ENCODE data around the gene GSG1L. TPM values are rescaled to one million over a fixed set of nuclear protein-coding genes. Genes with fewer than 3 reads are reported as not detected.

The GSG1L gene
- total and polyA plus RNA-seq, 2 of the 13 experiments (the other 11 are each of a cell fraction or from before 2014, with no cell fraction given), result not detected

GRCh38 chr16:28101533-28101890, 38.0 kb upstream of the GSG1L start:
- H3K36me3 ChIP-seq (replicated peaks in 1 of 2; ENCODE audit: control insufficient read depth in 1 of 2, insufficient read depth in 2 of 2, low read length in 2 of 2), result peaks cover 63 to 94% of the 10 kb centered on the region in 2 experiments
- intact Hi-C loops (cut with micrococcal nuclease; ENCODE audit: unreplicated experiment), result no loop called here
- FAIRE-seq, result no peak

GRCh38 chr16:28100810-28101532, 37.5 kb upstream of the GSG1L start:
- in situ Hi-C loops (cut with HindIII; ENCODE audit: extremely low pct_ligation_motif_present, low pct_unique_long_range_greater_than_20kb) (no loop called here), intact Hi-C loops (cut with micrococcal nuclease; ENCODE audit: unreplicated experiment) (no loop called here)
- Histone ChIP-seq H3K36me3 (replicated peaks in 1 of 2; ENCODE audit: control insufficient read depth in 1 of 2, insufficient read depth in 2 of 2, low read length in 2 of 2) (peaks cover 58 to 89% of the 10 kb centered on the region in 2 experiments), H3K27me3 (ENCODE audit: control insufficient read depth in 1 of 2, insufficient read depth in 2 of 2, low read length in 2 of 2) (no peaks in the 10 kb centered on the region), H4K20me1 (ENCODE audit: insufficient read depth, low read length) (peaks cover 2% of the 10 kb centered on the region; the same call in 1 of the 2 replicates), H3K9me3 (ENCODE audit: low read length) (no peaks in the 10 kb centered on the region), H3K4me3 (replicated peaks in 1 of 3; ENCODE audit: insufficient read depth in 1 of 3, low read depth in 2 of 3, low read length in 3 of 3) (no peak overlapping the region), H3K79me2 (ENCODE audit: insufficient read depth, low read length) (no peaks in the 10 kb centered on the region), H3K4me2 (ENCODE audit: low read depth, low read length) (no peak overlapping the region), H3K4me1 (ENCODE audit: insufficient read depth, low read length) (no peaks in the 10 kb centered on the region), H3K9ac (ENCODE audit: insufficient read depth, low read depth, low read length) (no peak overlapping the region), H3K27ac (ENCODE audit: extremely low read length, insufficient read depth, low read length) (no peak overlapping the region), H2AFZ (ENCODE audit: low read length) (no peak overlapping the region)
- DNase-seq (ENCODE audit: low spot score) (no peak), ATAC-seq (no peak), FAIRE-seq (no peak)
- CTCF ChIA-PET (ENCODE audit: low intra/inter-chr PET ratio, low total read pairs), result no interaction called here
- TF ChIP-seq ZNF639 (CRISPR knock-in tag; conservative IDR thresholded peaks at IDR 0.05), result no peak
- TF ChIP-seq ZNF614 (CRISPR knock-in tag; IDR thresholded peaks at IDR 0.05; ENCODE audit: borderline replicate concordance), result no peak
- TF ChIP-seq ZMYM2 (CRISPR knock-in tag; IDR thresholded peaks at IDR 0.05), result no peak
- TF ChIP-seq MED13 (CRISPR knock-in tag; IDR thresholded peaks at IDR 0.05), result no peak
- no peak for TF ChIP-seq KDM3A (CRISPR knock-in tag; IDR thresholded peaks at IDR 0.05; ENCODE audit: low read depth)
- no peak for TF ChIP-seq NFE2L1 (CRISPR knock-in tag; IDR thresholded peaks at IDR 0.05; ENCODE audit: borderline replicate concordance)
- TF ChIP-seq ERF (CRISPR knock-in tag; IDR thresholded peaks at IDR 0.05), result no peak
- TF ChIP-seq ZSCAN31 (CRISPR knock-in tag; IDR thresholded peaks at IDR 0.05; ENCODE audit: low read depth), result no peak
- TF ChIP-seq CEBPB (IDR thresholded peaks at IDR 0.05; ENCODE audit: borderline replicate concordance, low read depth, low read length), result no peak
- BruUV-seq (replicated peaks), result no TSS peak
- POLR2A ChIA-PET, result no interaction called here
- WGBS (ENCODE audit: low lambda C conversion rate), result 96% methylated on average over 11 of the region's 14 CpGs

More at GRCh38 chr16:28101533-28101890, 38.0 kb upstream of the GSG1L start:
- no TSS peak for BruUV-seq (replicated peaks)
- Histone ChIP-seq H3K79me2 (ENCODE audit: insufficient read depth, low read length) (no peaks in the 10 kb centered on the region), H2AFZ (ENCODE audit: low read length) (no peak overlapping the region), H3K4me1 (ENCODE audit: insufficient read depth, low read length) (no peaks in the 10 kb centered on the region), H3K9me3 (ENCODE audit: low read length) (no peaks in the 10 kb centered on the region), H4K20me1 (ENCODE audit: insufficient read depth, low read length) (peaks cover 3% of the 10 kb centered on the region; the same call in 1 of the 2 replicates), H3K9ac (ENCODE audit: insufficient read depth, low read depth, low read length) (no peak overlapping the region), H3K27ac (ENCODE audit: extremely low read length, insufficient read depth, low read length) (no peak overlapping the region), H3K4me2 (ENCODE audit: low read depth, low read length) (no peak overlapping the region), H3K27me3 (ENCODE audit: control insufficient read depth in 1 of 2, insufficient read depth in 2 of 2, low read length in 2 of 2) (no peaks in the 10 kb centered on the region), H3K4me3 (replicated peaks in 1 of 3; ENCODE audit: insufficient read depth in 1 of 3, low read depth in 2 of 3, low read length in 3 of 3) (no peak overlapping the region)
- in situ Hi-C loops (cut with HindIII; ENCODE audit: extremely low pct_ligation_motif_present, low pct_unique_long_range_greater_than_20kb), result no loop called here
- TF ChIP-seq FOXA1 (IDR thresholded peaks at IDR 0.05) (no peak), FOXA1 (CRISPR knock-in tag; IDR thresholded peaks at IDR 0.05) (no peak)
- POLR2A ChIA-PET, result no interaction called here
- CTCF ChIA-PET (ENCODE audit: low intra/inter-chr PET ratio, low total read pairs), result no interaction called here
- no peak for DNase-seq (ENCODE audit: low spot score)
- 93% methylated on average over 5 of the region's 6 CpGs for WGBS (ENCODE audit: low lambda C conversion rate)
- ATAC-seq, result no peak

Data from HepG2 (cell line).